DMS79 (cell line): ENCODE measurements around the gene SPTBN1.
"Not testable (repeated sequence)": the region's sequence is repeated elsewhere in the genome, so short reads cannot be mapped to it uniquely, and the experiment has no call there.

Experiments used
- DNase-seq: peaks from one replicate; lab custom pipeline; 2025; lab: John Stamatoyannopoulos, UW

Gene SPTBN1

DNA sequence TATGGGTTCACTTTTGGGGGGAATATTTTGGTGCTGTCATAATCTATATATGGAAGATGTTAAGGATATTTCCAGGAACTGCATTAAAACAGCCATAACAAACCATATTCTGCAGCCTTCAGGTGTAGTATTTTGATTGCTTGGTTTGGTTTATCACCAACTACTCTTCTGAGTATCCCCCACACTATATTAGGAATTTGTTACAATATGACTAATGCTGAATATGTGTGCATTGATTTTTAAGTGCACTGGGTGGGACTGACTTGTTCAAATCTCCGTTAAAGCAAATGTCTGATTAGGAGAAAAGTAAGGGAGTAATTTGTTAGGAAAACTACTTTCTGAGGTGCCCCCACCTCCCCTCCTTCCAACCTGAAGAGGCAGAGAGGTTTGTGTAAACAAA is 47.7 kb downstream of the SPTBN1 start:
- DNase-seq = no peak

GRCh38 chr2:54504866-54505265 is 48.7 kb downstream of the SPTBN1 start:
- no peak for DNase-seq

- no peak for DNase-seq
These were observed 52.4 kb downstream of the SPTBN1 start for GRCh38 chr2:54508541-54508940.

DNA sequence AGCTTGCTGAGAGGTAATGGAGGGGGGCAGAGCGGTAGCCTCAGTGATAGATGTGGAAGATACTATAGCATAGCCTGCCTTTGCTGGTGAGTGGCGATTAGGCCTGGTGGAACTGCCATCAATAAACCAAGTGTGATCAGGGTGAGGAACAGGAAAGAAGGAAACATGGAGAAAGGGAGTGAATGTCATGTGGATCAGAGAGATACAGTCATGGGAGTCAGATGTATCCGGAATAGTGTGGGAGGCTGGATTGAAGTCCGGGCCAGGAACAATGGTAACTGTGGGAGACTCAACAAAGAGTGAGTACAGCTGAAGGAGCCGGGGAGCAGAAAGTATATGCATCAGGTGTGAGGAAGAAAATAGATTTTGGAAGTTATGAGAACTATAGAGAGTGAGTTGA is 52.9 kb downstream of the SPTBN1 start:
- not testable (repeated sequence) for DNase-seq

DNA sequence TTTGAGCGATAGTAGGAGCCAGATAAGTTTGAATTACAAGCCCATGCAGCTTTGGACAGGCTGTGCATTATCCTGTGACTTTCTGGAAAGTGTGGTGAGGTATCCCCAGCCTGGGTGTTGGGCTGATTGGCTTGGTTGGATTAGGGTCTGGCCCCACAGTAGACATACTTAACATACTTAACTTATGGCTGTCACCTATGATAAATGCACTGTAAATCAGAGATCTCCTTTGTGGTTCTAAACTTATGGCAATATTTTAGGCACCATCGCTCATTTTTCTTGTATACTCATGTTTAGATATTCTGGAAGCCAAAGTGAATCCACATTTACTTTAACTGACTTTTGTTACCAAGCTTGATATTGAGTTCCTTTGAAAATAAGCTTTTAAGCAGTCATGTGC is 54.8 kb downstream of the SPTBN1 start:
- no peak for DNase-seq

- DNase-seq = no peak
These were observed 56.1 kb downstream of the SPTBN1 start for GRCh38 chr2:54512183-54512582.

- DNase-seq = no peak
These were observed 56.7 kb downstream of the SPTBN1 start for GRCh38 chr2:54512663-54513362.

DNA sequence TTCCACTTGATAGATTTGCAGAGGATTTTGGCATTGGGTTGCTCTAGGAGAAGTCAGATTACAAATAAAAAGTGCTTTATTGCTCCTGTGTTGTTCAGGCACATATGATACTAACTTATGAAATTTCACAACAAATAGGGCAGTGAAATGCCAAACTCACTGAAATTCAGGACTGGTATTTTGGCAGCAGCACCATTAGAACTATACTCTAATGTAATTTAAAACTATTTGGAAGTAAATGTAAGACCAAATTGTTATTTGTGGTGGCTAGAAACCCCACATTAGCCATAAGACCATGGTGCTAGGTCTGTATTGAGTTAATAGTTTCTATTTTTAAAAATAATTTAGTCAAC is 57.2 kb downstream of the SPTBN1 start:
- DNase-seq = no peak

DNA sequence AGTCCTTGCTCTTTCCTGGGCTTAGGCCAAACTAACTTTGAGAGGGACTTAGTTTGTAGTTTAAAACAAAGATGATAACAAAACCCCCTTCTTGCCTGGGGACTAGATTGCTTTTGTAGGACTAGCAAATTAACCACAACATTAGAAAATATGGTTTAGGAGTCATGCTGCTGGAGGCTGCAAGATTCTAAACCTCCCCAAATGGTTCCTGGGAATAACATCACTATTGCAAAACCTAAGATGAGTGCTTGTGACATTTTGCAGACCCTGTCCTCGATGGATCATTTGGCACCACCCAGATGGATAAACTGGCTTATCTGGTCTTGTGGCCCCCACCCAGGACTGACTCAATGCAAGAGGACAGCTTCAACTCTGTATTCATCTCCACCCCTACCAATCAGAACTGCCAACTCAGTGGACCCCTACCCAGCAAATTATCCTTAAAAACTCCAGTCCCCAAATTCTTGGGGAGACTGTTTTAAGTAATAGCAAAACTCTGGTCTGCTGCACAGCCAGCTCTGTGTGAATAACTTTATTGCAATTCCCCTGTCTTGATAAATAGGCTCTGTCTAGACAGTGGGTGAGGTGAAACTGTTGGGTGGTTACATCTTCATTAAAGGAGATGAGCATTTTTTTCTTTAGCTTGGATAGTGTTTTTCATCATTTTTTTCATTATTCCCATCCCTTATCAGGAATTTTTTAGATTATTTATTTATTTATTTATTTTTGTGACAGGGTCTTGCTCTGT is 58.9 kb downstream of the SPTBN1 start:
- no peak for DNase-seq

DNA sequence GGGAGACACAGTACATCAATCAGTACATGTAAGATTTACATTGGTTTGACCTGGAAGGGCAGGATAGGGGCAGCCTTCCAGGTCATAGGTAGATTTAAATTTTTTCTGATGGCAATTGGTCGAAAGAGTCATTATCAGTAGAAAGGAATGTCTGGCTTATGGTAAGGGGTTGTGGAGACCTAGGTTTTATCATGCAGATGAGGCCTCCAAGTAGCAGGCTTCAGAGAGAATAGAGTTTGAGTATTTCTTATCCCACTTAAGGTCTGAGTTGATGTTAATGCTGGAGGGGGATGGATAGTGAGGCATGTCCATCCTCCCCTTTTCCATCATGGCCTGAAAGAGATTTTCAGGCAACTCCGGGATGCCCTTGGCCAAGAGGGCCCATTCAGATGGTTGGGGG is 60.7 kb downstream of the SPTBN1 start:
- DNase-seq = no peak

- DNase-seq = not testable (repeated sequence)
These were observed 61.9 kb downstream of the SPTBN1 start for GRCh38 chr2:54518016-54518415.

GRCh38 chr2:54518430-54518829 is 62.3 kb downstream of the SPTBN1 start:
- DNase-seq = no peak

DNA sequence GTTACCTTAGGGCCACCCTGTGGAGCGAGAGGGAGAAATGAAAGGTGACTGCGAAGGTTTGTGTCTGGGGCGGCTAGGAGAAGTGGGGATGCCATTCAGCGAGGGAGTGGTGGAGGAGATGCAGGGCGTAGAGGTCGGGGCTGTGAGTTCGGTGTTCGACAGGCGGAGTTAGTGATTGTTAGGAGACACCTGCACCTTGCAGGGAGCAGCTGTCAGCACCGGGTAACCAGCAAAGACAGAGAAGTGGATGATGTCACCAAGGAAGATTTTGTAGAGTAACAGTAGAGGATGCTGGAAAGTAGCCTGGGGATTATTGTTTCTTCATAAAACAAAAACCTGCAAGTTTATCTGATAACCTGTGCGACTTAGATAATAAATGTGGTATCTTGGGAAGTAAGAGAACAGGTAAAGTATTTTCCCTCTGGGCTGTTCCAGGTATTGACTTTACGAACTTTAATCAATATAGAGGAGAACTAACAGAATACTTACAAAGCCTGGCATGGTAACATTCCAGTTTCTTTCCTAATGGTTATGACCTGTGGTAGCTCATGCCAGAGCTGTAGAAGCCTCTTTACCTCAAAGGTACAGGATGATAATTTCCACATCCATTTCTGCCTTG is 63.8 kb downstream of the SPTBN1 start:
- no peak for DNase-seq

- no peak for DNase-seq
These were observed 64.6 kb downstream of the SPTBN1 start for GRCh38 chr2:54520687-54521086.

DNA sequence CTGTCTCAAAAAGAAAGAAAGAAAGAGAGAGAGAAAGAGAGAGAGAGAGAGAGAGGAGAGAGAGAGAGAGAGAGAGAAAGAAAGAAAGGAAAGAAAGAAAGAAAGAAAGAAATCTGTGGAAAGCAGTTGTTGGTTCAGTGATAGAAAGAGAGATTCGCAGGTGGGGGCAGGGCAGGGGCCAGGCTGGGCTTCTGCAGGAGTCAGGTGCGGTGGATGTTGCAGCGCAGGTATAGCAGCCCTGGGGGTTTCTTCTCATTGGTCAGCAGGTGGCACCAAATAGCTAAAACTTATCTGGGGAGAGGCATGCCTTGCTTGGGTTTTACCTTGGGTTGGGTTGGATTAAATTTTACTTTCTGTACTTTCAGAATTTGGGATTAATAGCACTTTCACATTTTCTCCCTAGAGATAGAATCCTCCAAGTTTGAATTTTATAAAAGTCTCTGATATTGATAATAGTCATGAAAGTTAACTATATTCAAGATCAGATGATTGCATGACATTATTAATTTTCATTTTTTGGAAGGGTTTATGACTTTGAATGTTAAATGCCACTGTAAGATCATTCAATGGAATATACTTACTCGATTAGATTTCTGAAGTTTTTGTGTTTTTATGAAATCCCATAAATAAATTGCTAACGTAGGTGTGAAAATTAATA is 66.6 kb downstream of the SPTBN1 start:
- DNase-seq = no peak

GRCh38 chr2:54523324-54523959 is 67.3 kb downstream of the SPTBN1 start:
- DNase-seq = no peak

DNA sequence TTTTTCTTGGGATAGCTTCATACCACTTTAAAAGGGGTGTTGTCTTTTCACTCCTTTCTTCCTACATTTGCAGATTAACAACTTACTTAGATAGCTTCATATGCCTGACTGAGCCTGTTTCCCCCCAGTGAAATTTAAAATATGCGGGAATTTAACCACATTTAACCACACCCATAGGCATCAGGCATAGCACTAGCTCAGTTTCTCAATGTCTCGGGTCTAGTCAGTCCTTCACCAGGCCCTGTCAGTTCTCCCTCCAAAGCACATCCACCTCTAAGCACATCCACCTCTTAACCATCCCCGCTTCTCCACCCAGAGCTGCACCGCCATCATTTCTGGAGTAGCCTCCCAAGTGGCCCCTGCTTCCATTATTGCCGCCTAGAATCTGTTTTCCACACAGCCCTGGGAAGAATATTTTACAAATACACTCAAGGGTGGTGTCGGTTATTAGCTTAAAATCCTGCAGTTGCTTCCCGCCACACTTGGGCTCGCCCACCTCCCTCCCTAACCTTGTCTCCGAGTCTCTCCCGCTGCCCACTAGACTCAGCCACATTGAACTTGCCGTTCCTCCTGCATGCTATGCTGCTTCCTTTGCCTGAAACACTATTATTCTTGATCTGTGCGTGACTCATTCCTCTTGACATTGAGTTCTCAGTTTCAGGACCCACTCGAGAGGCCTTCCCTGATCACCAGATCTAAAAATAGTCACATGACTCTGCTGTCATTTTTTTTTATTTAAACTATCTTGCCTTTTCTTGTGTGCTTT is 68.3 kb downstream of the SPTBN1 start:
- no peak for DNase-seq

DNA sequence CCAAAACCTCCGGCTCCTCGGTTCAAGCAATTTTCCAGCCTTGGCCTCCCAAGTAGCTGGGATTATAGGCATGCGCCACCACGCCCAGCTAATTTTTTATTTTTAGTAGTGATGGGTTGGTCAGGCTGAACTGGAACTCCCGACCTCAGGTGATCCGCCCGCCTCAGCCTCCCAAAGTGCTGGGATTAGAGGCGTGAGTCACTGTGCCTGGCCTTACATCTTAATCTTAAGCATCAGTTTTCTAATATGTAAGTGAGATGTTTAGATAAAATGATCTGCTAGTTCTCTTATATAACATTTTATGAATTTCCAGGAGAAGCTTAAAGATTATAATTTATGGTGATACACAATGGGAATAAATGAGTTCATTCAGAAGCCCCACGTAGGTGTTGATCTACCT is 69.2 kb downstream of the SPTBN1 start:
- DNase-seq = no peak

- no peak for DNase-seq
These were observed 70.2 kb downstream of the SPTBN1 start for GRCh38 chr2:54526226-54526879.

- no peak for DNase-seq
These were observed 72.3 kb downstream of the SPTBN1 start for GRCh38 chr2:54528311-54528955.

GRCh38 chr2:54529518-54529917 is 73.4 kb downstream of the SPTBN1 start:
- DNase-seq = not testable (repeated sequence)
